Omental fat pad (tissue), 4 donors: ENCODE measurements around the gene MIB2. TPM values are rescaled to one million over a fixed set of nuclear protein-coding genes. Genes with fewer than 3 reads are reported as not detected.
A peak's percentile ranks its signal among the peaks of the same experiment; 100 is the strongest.
"Not testable (repeated sequence)": the region's sequence is repeated elsewhere in the genome, so short reads cannot be mapped to it uniquely, and the experiment has no call there.

Source experiments
- ATAC-seq: fragments of 150-250 bp; one replicate; pipeline ENCODE4 v1.9.1; 2016; ENCODE audit warnings: mild to moderate bottlenecking, moderate library complexity; ENCODE audit not compliant: low FRiP score
- DNase-seq: peaks from one replicate; pipeline ENCODE4 v3.0.0-alpha.2; 2019; ENCODE audit warnings: low spot score
- CTCF ChIP-seq, 3 donors: fragments of 450-650 bp; IDR thresholded peaks; one replicate each; pipeline ENCODE4 v1.5.1; 2016 to 2017; ENCODE audit warnings: antibody characterized with exemption in 3 of 3, mild to moderate bottlenecking in 3 of 3, moderate library complexity in 2 of 3
- total RNA-seq, 4 donors: library from RNA; depleted of rRNA; stranded (reverse); fragments of >200 nt; gene quantifications; one replicate each; pipeline ENCODE4 v1.1.0, GENCODE V29; 2016

Gene MIB2
- total RNA-seq, 4 donors from 2014 or later, result 33.7 to 52.2 (median 40.2) TPM

- DNase-seq (no peak), ATAC-seq (no peak)
- TF ChIP-seq CTCF (IDR thresholded peaks at IDR 0.05), result no peak
Measured at GRCh38 chr1:1631782-1632420, 16.6 kb downstream of the MIB2 start, which contains the start of gene MMP23B. Gene MMP23B, plus strand, starts transcription at chr1:1632173. Its CDS starts 46 bp downstream, at chr1:1632219.

DNA sequence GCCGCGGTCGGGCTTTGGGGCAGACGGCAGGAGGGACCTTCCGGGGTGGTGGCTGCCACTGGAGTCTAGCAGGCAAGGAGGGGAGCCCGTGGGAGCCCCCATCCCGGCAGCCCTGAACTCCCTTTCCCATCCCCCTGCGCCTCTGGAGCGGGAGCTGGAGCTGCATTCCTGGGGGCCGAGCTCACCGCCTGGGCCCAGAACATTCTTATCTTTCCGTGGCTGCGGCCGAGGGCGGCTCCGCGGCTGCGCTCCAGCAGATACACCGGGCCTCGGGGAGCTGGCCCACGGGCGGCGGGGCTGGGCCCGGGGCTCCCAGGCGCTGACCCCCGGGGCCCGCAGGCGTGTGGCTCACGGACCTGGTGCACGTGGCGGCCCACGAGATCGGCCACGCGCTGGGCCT, 18.1 kb downstream of the MIB2 start:
- DNase-seq, result not testable (repeated sequence)
- peak; percentile 38 for ATAC-seq

DNA sequence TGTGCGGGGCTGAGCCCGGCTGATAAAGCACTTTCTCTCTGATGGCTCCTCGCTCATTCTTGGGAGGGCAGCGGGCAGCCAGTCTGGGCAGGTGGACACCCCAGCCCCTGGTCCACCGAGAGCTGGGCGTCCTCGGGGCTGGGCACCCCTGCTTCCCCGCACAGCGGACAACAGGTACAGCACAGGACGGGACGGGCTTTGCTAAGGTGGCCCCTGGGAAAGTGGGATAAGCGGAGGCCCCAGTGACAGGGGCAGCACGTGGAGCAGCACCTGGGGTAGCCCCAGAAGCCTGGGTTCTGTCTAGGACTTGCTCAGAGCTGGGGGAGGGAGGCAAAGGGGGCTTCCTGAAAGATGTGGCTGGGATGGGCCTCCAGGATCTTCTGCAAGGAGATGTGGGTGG, 19.3 kb downstream of the MIB2 start:
- not testable (repeated sequence) for ATAC-seq, DNase-seq

- not testable (repeated sequence) for DNase-seq
Measured at GRCh38 chr1:1636621-1637478, 21.6 kb downstream of the MIB2 start.

DNA sequence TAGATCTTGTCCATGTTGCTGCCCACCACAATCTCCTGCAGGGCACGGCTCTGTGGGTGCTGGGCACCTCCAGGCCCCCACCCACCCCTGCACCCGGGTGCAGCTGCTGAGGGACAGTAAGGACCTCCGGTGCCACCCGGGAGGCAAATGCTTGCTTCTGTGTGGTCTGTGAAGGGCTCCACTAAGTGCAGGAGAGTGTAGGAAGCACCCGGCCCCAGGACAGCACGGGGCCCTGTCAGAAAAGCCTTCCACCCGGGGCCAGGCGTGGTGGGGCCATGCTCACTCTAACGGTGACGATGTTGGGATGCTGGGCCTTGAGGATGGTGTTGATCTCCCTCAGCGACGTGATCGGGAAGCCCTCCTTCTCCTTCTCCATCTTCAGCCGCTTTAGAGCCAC, 22.2 kb downstream of the MIB2 start:
- DNase-seq, result not testable (repeated sequence)

More at GRCh38 chr1:1636621-1637478, 21.6 kb downstream of the MIB2 start:
- ATAC-seq, result not testable (repeated sequence)

DNA sequence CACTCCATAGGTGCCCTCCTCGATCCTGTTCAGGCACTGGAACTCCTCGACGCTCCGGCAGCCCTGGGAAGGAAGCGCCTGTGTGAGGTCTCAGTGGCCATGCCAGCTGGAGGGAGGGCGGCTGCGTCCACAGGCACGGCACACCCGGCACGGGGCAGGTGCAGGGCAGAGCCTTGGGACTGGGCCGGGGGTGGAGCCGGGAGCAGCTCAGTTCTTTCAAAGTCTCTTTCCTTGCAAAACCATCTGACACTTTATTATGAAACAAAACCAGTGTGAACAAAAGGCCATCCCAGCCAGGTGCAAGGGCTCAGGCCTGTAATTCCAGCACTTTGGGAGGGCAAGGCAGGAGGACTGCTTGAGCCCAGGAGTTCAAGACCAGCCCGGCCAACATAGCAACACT, 23.2 kb downstream of the MIB2 start:
- ATAC-seq, DNase-seq: not testable (repeated sequence)

More for the DNA sequence above, 22.2 kb downstream of the MIB2 start:
- not testable (repeated sequence) for ATAC-seq

- DNase-seq, ATAC-seq: not testable (repeated sequence)
Measured at GRCh38 chr1:1639368-1639767, 24.1 kb downstream of the MIB2 start.

DNA sequence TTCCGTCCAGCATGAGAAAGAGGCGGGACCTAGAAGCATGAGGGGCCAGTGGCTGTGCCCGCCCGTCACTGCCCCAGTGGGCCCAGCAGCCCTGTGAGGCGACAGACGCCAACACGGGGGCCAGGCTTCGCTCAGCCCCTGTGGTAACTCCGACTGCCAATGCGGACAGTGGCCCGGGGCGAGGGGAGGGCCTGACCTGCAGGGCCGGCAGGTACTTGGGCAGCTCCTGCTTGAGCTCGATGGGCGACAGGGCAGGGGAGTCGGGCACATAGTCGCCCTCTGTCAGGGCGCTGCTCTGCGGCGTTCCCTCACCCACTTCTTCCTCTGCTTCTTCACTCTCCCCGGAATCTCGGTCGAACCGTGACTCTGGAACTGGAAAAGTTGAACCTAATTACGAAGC, 24.8 kb downstream of the MIB2 start:
- not testable (repeated sequence) for DNase-seq, ATAC-seq

- ATAC-seq, DNase-seq: not testable (repeated sequence)
Measured at GRCh38 chr1:1640711-1641461, 25.6 kb downstream of the MIB2 start.

DNA sequence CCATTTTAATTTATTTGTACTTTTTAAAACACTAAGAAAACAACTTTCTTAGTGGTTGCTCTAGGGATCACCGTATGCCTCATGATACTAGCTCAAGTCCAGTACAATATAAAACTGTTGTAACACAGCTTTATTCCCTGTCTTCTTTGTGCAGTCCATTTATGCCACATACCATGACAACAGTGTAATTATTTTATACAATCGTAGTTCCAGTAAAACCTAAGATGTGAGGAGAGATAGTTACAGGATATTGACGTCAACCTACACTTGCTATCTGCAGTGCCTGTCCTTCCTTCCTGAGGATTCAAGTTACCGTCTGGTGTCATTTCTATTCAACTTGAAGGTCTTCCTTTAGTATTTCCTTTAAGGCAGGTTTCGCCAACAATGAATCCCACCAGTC, 31.0 kb downstream of the MIB2 start:
- not testable (repeated sequence) for ATAC-seq, DNase-seq

- peak; percentile 13 for ATAC-seq
- DNase-seq, result not testable (repeated sequence)
Measured at GRCh38 chr1:1647567-1648241, 32.4 kb downstream of the MIB2 start.

GRCh38 chr1:1648265-1648664, 33.0 kb downstream of the MIB2 start:
- peak; percentile 9 for ATAC-seq

GRCh38 chr1:1658583-1659549, 43.6 kb downstream of the MIB2 start, which contains the start of gene CDK11B:
Gene CDK11B, minus strand, starts transcription at chr1:1659004. Its CDS starts 1,519 bp downstream, at chr1:1657485.
- ATAC-seq (peak; percentile 94), DNase-seq (peak; percentile 82)

More at GRCh38 chr1:1648265-1648664, 33.0 kb downstream of the MIB2 start:
- not testable (repeated sequence) for DNase-seq

DNA sequence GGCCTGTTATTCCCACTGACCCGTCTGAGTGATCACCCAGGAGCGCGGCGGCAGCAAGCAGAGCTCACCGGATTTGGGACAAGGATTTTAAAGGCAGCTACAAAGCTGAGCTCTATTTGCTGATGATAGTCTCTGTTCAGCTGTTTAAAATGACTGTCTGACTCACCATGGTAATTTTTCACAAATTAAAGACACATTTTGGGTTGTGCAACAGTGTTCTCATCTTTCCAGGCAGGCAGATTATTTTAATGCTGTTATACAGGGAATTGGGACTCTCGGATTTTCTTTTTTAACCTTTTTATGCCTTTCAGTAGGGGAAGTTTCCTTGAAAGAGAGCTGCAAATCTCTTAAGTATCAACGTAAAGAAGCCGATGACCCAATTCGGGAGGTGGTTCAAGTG, 47.1 kb downstream of the MIB2 start:
- peak; percentile 8 for ATAC-seq
- not testable (repeated sequence) for DNase-seq

DNA sequence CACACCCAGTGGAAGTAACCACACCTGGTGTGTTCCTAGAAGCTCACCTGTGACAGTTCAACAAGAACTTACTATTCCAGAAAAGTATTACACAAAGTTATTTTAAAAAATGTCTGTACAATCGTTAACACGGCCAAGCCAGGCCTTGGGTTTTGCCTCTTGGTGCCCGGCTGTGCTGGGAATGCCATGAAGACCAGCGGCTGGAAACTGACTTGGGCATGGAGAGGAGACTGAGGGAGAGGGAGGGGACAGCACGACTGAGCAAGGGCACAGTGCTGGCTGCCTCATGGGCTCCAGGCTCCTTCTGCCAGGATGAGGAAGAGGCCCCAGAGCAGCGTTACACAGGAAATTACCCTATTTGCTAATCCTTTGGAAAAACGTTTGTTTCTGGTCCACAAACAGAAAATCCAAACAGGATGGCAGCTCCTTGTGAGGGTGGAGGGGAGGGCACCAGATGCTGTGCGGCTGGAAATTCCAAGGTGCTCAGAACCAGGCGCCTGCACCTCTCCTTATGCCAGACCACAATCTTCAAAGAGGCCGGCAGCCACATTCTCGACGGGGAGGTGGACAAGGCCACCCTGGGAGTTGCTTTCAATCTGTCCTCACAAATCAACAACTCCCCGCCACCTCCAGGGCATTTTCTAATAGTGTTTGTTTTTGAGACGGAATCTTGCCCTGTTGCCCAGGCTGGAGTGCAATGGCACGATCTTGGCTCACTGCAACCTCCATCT, 47.7 kb downstream of the MIB2 start:
- ATAC-seq, DNase-seq: not testable (repeated sequence)

- not testable (repeated sequence) for DNase-seq, ATAC-seq
Measured at GRCh38 chr1:1664318-1664717, 49.0 kb downstream of the MIB2 start.
